CD14-positive monocyte (primary cell): ENCODE results near the gene ZCRB1. TPM values are rescaled to one million over a fixed set of nuclear protein-coding genes. Genes with fewer than 3 reads are reported as not detected.
"Not testable (repeated sequence)": the region's sequence is repeated elsewhere in the genome, so short reads cannot be mapped to it uniquely, and the experiment has no call there.

Experiments
- DNase-seq, 3 donors: peaks; one replicate each; pipeline ENCODE4 v3.0.0-alpha.2; 2011 to 2022
- H2AFZ ChIP-seq: 2 replicates; pipeline ENCODE4 v1.6.0; 2012; ENCODE audit warnings: mild to moderate bottlenecking, low read depth, low read length, inconsistent platforms; ENCODE audit not compliant: insufficient read depth, poor library complexity, severe bottlenecking
- H3K27ac ChIP-seq, 2 donors: 1 replicate in 1 of 2; 2 replicates in 1 of 2; pipeline ENCODE4 v1.5.1; 2012 to 2013; ENCODE audit warnings: low read length in 2 of 2, control low read depth in 1 of 2, inconsistent platforms in 1 of 2, low read depth in 1 of 2, mild to moderate bottlenecking in 1 of 2
- H3K27me3 ChIP-seq, 2 donors: one replicate each; pipeline versions ENCODE4 v1.6.0 to v1.6.1; 2011 to 2013; ENCODE audit warnings: low read length in 2 of 2; ENCODE audit not compliant: control insufficient read depth in 2 of 2, insufficient read depth in 2 of 2
- H3K36me3 ChIP-seq, 2 donors: replicated peaks in 1 of 2; 1 replicate in 1 of 2; 2 replicates in 1 of 2; pipeline versions ENCODE4 v1.5.1 to v1.6.1; 2012 to 2013; ENCODE audit warnings: low read length in 2 of 2, control low read depth in 1 of 2, inconsistent platforms in 1 of 2, mild to moderate bottlenecking in 1 of 2; ENCODE audit not compliant: insufficient read depth in 2 of 2, control insufficient read depth in 1 of 2
- H3K4me1 ChIP-seq, 2 donors: 1 replicate in 1 of 2; 2 replicates in 1 of 2; pipeline versions ENCODE4 v1.5.1 to v1.6.1; 2012 to 2013; ENCODE audit warnings: low read length in 2 of 2, control low read depth in 1 of 2, inconsistent platforms in 1 of 2, mild to moderate bottlenecking in 1 of 2, moderate library complexity in 1 of 2; ENCODE audit not compliant: insufficient read depth in 2 of 2, control insufficient read depth in 1 of 2
- H3K4me2 ChIP-seq: replicated peaks from 2 replicates; pipeline ENCODE3; 2012; ENCODE audit warnings: low read length, moderate library complexity, mild to moderate bottlenecking; ENCODE audit not compliant: poor library complexity, severe bottlenecking; ENCODE audit errors: extremely low read depth
- H3K4me3 ChIP-seq, 3 experiments: fragments of 200-600 bp in 1 of 3; sonication (generic) in 1 of 3; replicated peaks in 1 of 3; 1 replicate in 2 of 3; 2 replicates in 1 of 3; pipeline ENCODE4 v1.5.1; 2011 to 2013; ENCODE audit warnings: low read length in 3 of 3, mild to moderate bottlenecking in 3 of 3, control low read depth in 2 of 3, low read depth in 2 of 3, inconsistent platforms in 1 of 3, moderate library complexity in 1 of 3
- H3K79me2 ChIP-seq: 2 replicates; pipeline ENCODE4 v1.6.0; 2012; ENCODE audit warnings: mild to moderate bottlenecking, control low read depth, inconsistent platforms, low read length, moderate library complexity; ENCODE audit not compliant: insufficient read depth
- H3K9ac ChIP-seq: 2 replicates; pipeline ENCODE4 v1.6.0; 2017; ENCODE audit warnings: low read length, mild to moderate bottlenecking; ENCODE audit not compliant: insufficient read depth, poor library complexity, severe bottlenecking
- H3K9me3 ChIP-seq, 2 donors: replicated peaks in 1 of 2; 1 replicate in 1 of 2; 2 replicates in 1 of 2; pipeline versions ENCODE4 v1.5.1 to v1.6.1; 2012 to 2013; ENCODE audit warnings: low read length in 2 of 2, control low read depth in 1 of 2; ENCODE audit not compliant: control insufficient read depth in 1 of 2, insufficient read depth in 1 of 2
- H4K20me1 ChIP-seq: 2 replicates; pipeline ENCODE4 v1.6.0; 2012; ENCODE audit warnings: mild to moderate bottlenecking, low read length, control low read depth, moderate library complexity; ENCODE audit not compliant: insufficient read depth
- H3K27ac Mint-ChIP-seq, 7 donors: one replicate each; pipeline ENCODE4 v1.8.0; 2020; ENCODE audit warnings: mild to moderate bottlenecking in 7 of 7, mixed read lengths in 7 of 7, moderate library complexity in 6 of 7, inconsistent platforms in 2 of 7
- H3K27me3 Mint-ChIP-seq, 3 donors: one replicate each; pipeline ENCODE4 v1.8.0; 2021 to 2022; ENCODE audit warnings: low read depth in 3 of 3, mild to moderate bottlenecking in 3 of 3, mixed read lengths in 3 of 3, moderate library complexity in 3 of 3, inconsistent platforms in 1 of 3
- H3K36me3 Mint-ChIP-seq, 2 donors: one replicate each; pipeline ENCODE4 v1.8.0; 2020; ENCODE audit warnings: mixed read lengths in 2 of 2, inconsistent platforms in 1 of 2, mild to moderate bottlenecking in 1 of 2
- H3K4me1 Mint-ChIP-seq: one replicate; pipeline ENCODE4 v1.8.0; 2020; ENCODE audit warnings: mild to moderate bottlenecking, mixed read lengths
- H3K4me3 Mint-ChIP-seq, 2 donors: one replicate each; pipeline ENCODE4 v1.8.0; 2020; ENCODE audit warnings: mild to moderate bottlenecking in 2 of 2, mixed read lengths in 2 of 2, moderate library complexity in 1 of 2
- H3K9me3 Mint-ChIP-seq, 7 donors: one replicate each; pipeline ENCODE4 v1.8.0; 2020 to 2022; ENCODE audit warnings: mixed read lengths in 7 of 7, mild to moderate bottlenecking in 6 of 7, moderate library complexity in 6 of 7, inconsistent platforms in 2 of 7
- WGBS: methylation state at CpG from one replicate; pipeline ENCODE4 v1.1.5; 2013; ENCODE audit warnings: missing lambda C conversion rate; ENCODE audit not compliant: insufficient coverage; 5-methylcytosine and 5-hydroxymethylcytosine counted together
- intact Hi-C, 2 donors: fragments of 100-400 bp; cut with micrococcal nuclease; formaldehyde crosslinking; loops; one replicate each; pipeline versions ENCODE4 v1.15.0 to v1.15.1; 2023
- polyA plus RNA-seq, 3 donors: library from polyadenylated mRNA; depleted of rRNA in 1 of 3; unstranded in 2 of 3; stranded (reverse) in 1 of 3; fragments of 300-500 nt in 2 of 3; fragments of >200 nt in 1 of 3; fragmentation: Illumina TruSeq in 2 of 3; gene quantifications; 1 replicate in 2 of 3; 2 replicates in 1 of 3; pipeline ENCODE4 v1.2.3, GENCODE V29; 2012 to 2021
- TF ChIP-seq, protein P1 (sequence below): fragments of 200-600 bp; IDR thresholded peaks from one replicate; pipeline ENCODE4 v1.8.0; 2022; ENCODE audit warnings: antibody characterized with exemption, mild to moderate bottlenecking

The ZCRB1 gene
- polyA plus RNA-seq, 3 donors, result 9.2 to 34.4 (median 32.2) TPM

DNA sequence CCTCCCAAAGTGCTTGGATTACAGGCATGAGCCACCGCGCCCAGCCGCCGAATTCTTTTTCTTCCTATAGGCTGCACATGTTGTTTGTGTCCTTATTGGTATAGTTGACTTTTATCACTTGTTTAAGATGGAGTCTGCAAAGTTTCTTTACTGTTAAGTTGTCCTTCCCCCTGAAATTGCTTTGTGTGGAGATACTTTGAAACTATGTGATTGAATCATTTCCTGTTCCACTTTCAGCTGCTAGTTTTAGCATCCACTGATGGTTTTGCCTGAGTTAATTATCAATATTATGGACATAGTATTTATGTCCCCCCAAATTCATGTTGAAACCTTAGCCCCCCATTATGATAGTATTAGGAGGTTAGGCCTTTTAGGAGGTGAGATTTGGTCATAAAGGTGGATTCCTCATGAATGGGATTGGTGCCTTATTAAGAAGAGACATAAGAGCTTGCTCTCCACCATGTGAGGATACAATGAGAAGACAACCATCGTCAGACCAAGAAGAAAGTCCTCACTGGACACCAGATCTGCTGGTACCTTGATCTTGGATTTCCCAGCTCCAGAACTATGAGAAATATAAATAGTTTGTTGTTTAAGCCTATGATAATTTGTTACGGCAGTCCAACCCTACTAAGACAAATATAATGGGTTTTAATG, 35.0 kb upstream of the ZCRB1 start:
- Histone ChIP-seq H3K4me3 (no peak overlapping the region), H3K27ac (no peak overlapping the region), H3K9ac (no peak overlapping the region), H3K36me3 (peaks cover 21 to 32% of the 10 kb centered on the region in 2 donors), H3K9me3 (no peaks in the 10 kb centered on the region), H3K4me2 (no peak overlapping the region), H3K4me1 (no peaks in the 10 kb centered on the region), H3K27me3 (no peaks in the 10 kb centered on the region), H2AFZ (no peak overlapping the region), H3K79me2 (peaks cover 6% of the 10 kb centered on the region), H4K20me1 (no peaks in the 10 kb centered on the region)
- no peaks in the 10 kb centered on the region for H3K27me3 Mint-ChIP-seq
- peak overlapping the region in 2 of 7 donors; percentile 26 to 36 for H3K27ac Mint-ChIP-seq
- intact Hi-C loops, result no loop called here
- H3K4me1 Mint-ChIP-seq, result peaks cover 12% of the 10 kb centered on the region
- no peaks in the 10 kb centered on the region for H3K9me3 Mint-ChIP-seq
- H3K4me3 Mint-ChIP-seq, result no peak overlapping the region
- no peak for DNase-seq
- H3K36me3 Mint-ChIP-seq, result peaks cover 34 to 36% of the 10 kb centered on the region in 2 donors
- TF ChIP-seq, protein P1, sequence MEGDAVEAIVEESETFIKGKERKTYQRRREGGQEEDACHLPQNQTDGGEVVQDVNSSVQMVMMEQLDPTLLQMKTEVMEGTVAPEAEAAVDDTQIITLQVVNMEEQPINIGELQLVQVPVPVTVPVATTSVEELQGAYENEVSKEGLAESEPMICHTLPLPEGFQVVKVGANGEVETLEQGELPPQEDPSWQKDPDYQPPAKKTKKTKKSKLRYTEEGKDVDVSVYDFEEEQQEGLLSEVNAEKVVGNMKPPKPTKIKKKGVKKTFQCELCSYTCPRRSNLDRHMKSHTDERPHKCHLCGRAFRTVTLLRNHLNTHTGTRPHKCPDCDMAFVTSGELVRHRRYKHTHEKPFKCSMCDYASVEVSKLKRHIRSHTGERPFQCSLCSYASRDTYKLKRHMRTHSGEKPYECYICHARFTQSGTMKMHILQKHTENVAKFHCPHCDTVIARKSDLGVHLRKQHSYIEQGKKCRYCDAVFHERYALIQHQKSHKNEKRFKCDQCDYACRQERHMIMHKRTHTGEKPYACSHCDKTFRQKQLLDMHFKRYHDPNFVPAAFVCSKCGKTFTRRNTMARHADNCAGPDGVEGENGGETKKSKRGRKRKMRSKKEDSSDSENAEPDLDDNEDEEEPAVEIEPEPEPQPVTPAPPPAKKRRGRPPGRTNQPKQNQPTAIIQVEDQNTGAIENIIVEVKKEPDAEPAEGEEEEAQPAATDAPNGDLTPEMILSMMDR, result no peak
- 100% methylated on average over 1 of the region's 6 CpGs for WGBS

DNA sequence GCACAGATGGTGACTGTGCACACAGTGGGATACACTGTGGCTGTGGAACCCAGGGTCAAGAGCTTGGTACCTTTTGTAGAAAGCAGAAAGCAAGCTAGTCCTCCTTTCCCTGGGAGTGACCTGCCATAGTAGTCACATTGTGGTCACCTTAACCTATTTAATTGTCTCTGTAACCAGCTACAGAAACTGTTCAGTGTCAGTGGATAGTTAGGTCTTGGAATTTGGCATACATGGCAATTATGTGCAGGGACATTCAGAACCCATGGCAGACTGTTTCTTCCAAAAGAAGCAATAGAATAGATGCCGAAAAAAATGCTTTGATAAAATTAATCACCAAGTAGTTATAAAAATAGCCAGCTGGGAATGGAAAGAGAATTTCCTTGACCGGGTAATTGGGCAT, 30.4 kb upstream of the ZCRB1 start:
- no peak for DNase-seq
- Histone ChIP-seq H3K4me2 (no peak overlapping the region), H3K4me3 (no peak overlapping the region), H3K4me1 (no peaks in the 10 kb centered on the region), H3K36me3 (peaks cover 38 to 54% of the 10 kb centered on the region in 2 donors), H3K27ac (no peak overlapping the region), H4K20me1 (no peaks in the 10 kb centered on the region), H2AFZ (no peak overlapping the region), H3K9me3 (no peaks in the 10 kb centered on the region), H3K79me2 (peaks cover 5% of the 10 kb centered on the region), H3K27me3 (no peaks in the 10 kb centered on the region), H3K9ac (no peak overlapping the region)
- Mint-ChIP-seq H3K36me3 (peaks cover 42 to 50% of the 10 kb centered on the region in 2 donors), H3K9me3 (no peaks in the 10 kb centered on the region), H3K4me1 (peaks cover 9% of the 10 kb centered on the region), H3K27me3 (no peaks in the 10 kb centered on the region), H3K4me3 (no peak overlapping the region), H3K27ac (no peak overlapping the region)
- intact Hi-C loops, result no loop called here
- TF ChIP-seq, protein P1, result no peak
- WGBS, result no CpG with 5 or more reads among the region's 2 CpGs

DNA sequence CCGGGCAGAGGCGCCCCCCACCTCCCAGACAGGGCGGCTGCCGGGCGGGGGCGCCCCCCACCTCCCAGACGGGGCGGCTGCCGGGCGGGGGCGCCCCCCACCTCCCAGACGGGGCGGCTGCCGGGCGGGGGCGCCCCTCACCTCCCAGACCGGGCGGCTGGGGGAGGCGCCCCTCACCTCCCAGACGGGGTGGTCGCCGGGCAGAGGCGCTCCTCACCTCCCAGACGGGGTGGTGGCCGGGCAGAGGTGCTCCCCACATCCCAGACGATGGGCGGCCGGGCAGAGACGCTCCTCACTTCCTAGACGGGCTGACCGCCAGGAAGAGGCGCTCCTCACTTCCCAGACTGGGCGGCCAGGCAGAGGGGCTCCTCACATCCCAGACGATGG, 24.1 kb upstream of the ZCRB1 start:
- 96% methylated on average over 15 of the region's 34 CpGs for WGBS
- H3K27me3 Mint-ChIP-seq, H3K27ac ChIP-seq, H3K9ac ChIP-seq, H3K4me2 ChIP-seq, H3K4me1 ChIP-seq, DNase-seq, H2AFZ ChIP-seq, H3K4me1 Mint-ChIP-seq, H3K4me3 Mint-ChIP-seq, H3K9me3 ChIP-seq, H3K4me3 ChIP-seq, intact Hi-C loops, H3K27ac Mint-ChIP-seq, H3K9me3 Mint-ChIP-seq, H3K27me3 ChIP-seq: not testable (repeated sequence)
- Histone ChIP-seq H3K79me2 (peaks cover 38% of the 10 kb centered on the region), H4K20me1 (peaks cover 12% of the 10 kb centered on the region), H3K36me3 (peaks cover 19 to 37% of the 10 kb centered on the region in 2 donors)
- H3K36me3 Mint-ChIP-seq, result peaks cover 21 to 37% of the 10 kb centered on the region in 2 donors
